T follicular helper cell (primary cell): ENCODE measurements around the gene TRIM49D2.
"Not testable (repeated sequence)": the region's sequence is repeated elsewhere in the genome, so short reads cannot be mapped to it uniquely, and the experiment has no call there.

Experiments used
- DNase-seq: peaks from one replicate; pipeline ENCODE4 v3.0.0-alpha.2; 2020; ENCODE audit warnings: low read depth
- total RNA-seq, 2 experiments: gene quantifications; one replicate each; lab custom pipeline; 2026; lab: John Stamatoyannopoulos, UW

Gene TRIM49D2, protein sequence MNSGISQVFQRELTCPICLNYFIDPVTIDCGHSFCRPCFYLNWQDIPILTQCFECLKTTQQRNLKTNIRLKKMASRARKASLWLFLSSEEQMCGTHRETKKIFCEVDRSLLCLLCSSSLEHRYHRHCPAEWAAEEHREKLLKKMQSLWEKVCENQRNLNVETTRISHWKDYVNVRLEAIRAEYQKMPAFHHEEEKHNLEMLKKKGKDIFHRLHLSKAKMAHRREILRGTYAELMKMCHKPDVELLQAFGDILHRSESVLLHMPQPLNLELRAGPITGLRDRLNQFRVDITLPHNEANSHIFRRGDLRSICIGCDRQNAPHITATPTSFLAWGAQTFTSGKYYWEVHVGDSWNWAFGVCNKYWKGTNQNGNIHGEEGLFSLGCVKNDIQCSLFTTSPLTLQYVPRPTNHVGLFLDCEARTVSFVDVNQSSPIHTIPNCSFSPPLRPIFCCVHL
- 0 reads per million in 2 experiments for total RNA-seq

GRCh38 chr11:89923764-89924163, at the start of gene TRIM49D2:
Gene TRIM49D2, plus strand, starts transcription at chr11:89924064. Its CDS starts 2,698 bp downstream, at chr11:89926762.
- DNase-seq = not testable (repeated sequence)

GRCh38 chr11:89877511-89877910, 46.4 kb upstream of the TRIM49D2 start:
- not testable (repeated sequence) for DNase-seq

GRCh38 chr11:89893245-89893644, 30.6 kb upstream of the TRIM49D2 start:
- DNase-seq = not testable (repeated sequence)

DNA sequence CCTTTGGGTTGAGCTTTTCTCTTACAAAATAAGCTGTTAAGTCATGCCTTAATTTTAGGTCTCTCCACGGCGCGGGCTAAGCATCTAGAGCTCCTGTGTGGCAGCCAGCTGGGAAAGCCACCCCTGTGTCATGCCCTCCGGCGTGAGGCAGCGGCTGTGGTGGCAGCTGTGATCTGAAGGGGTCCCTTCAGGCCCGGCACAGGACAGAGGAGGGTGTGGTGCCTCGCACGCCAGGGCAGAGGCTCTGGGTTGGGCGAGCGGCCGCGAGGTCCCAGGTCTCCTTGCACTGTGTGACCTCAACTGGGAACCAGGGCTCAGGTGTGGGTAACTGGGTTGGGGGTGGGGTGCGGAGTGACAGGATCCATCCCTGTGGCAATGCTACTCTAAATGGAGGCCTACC, 23.1 kb upstream of the TRIM49D2 start:
- DNase-seq = not testable (repeated sequence)

GRCh38 chr11:89922195-89922660, 1.6 kb upstream of the TRIM49D2 start, which contains the start of gene TRIM49D1:
Gene TRIM49D1, minus strand, starts transcription at chr11:89922245. Its CDS starts 4,535 bp downstream, at chr11:89917710.
- DNase-seq = no peak

DNA sequence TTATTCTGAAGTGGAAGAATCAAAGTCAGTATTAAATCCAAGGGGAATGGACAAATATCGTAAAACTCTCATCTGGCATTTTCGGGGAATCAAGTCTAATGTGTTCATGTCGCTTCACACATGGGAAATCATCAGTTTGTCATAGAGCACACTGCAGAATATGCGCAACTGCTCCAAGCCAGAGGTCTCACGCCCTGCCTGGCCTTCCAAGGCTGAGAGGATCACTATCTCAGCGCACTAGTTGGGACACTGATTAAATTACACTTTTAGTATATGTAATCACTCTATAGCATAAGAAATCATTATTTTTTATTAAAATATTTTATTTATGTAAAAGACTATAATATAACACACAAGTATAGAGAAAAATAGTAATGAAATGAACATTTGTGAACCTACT, 37.0 kb downstream of the TRIM49D2 start:
- DNase-seq = not testable (repeated sequence)

GRCh38 chr11:89965737-89966136, 41.9 kb downstream of the TRIM49D2 start, which contains the start of gene TRIM64:
Gene TRIM64, plus strand, starts transcription at chr11:89966037. Its CDS starts 2,467 bp downstream, at chr11:89968504.
- not testable (repeated sequence) for DNase-seq
